ENCODE results near the gene H3-3A.
A peak's percentile ranks its signal among the peaks of the same experiment; 100 is the strongest.

GRCh38 chr1:226110249-226111097 is 48.0 kb downstream of the H3-3A start:
- TF ChIP-seq POLR2A (IDR thresholded peaks at IDR 0.05) (peak in 1 of 3 donors; percentile 38), CTCF (IDR thresholded peaks at IDR 0.05 in 8 of 11, conservative IDR thresholded peaks at IDR 0.05 in 3 of 11) (peak in 2 of 11 experiments; percentile 16 to 19)

All from spleen (tissue), 7 donors.